NOMO-1 (cell line): ENCODE data around the gene UBE2L5.
A peak's percentile ranks its signal among the peaks of the same experiment; 100 is the strongest.

Experiments
- DNase-seq, 2 experiments: peaks; one replicate each; lab custom pipeline; 2025; ENCODE audit not compliant: unreplicated experiment in 2 of 2; lab: John Stamatoyannopoulos, UW

Gene UBE2L5

DNA sequence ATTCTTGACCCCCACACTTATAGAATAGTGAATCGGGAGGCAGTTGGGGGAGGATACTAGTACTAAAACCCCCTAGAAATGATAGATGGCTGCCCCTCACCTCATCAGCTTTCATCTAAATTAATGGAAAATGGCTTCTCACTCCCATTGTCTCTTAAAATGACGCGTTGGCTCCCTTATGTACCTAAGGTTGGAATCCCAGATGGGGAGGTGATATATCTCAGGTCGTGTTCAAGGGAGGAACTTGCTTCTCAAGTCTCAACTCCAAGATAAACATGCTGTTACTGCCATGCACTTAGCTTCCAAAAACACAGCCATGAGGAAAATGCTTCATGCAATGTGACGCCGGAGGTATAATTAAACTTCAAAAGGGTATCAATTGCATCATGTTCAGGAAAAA, 18.8 kb upstream of the UBE2L5 start:
- DNase-seq = no peak

GRCh38 chr13:30404207-30404606, 18.1 kb upstream of the UBE2L5 start:
- DNase-seq = no peak

DNA sequence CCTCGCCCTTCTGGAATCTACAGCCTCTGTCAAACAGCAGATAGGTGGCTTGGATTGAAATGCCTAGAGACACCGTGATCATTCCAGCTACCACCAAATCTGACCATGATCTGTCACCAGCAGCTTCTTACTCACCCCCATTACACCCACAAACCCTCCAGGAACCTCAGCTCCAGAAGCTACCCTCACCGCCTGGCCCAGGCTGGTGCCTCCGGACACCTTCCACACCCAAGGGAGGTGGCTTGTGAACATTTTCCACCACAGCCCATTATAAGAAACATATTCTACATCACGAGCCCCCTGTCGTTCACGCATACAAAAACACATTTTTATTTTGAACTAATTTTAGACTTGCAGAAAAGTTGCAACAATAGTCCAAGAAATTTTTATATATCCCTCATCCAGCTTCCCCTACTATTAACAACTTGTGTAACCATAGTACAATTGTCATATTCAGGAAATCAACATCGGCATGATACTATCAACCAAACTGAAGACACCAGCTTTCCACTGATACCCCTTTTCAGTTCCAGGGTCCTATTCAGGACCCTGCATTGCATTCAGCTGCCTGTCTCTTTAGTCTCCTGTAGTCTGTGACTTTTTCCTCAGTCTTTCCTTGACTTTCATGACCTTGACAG, 15.4 kb upstream of the UBE2L5 start:
- no peak for DNase-seq

DNA sequence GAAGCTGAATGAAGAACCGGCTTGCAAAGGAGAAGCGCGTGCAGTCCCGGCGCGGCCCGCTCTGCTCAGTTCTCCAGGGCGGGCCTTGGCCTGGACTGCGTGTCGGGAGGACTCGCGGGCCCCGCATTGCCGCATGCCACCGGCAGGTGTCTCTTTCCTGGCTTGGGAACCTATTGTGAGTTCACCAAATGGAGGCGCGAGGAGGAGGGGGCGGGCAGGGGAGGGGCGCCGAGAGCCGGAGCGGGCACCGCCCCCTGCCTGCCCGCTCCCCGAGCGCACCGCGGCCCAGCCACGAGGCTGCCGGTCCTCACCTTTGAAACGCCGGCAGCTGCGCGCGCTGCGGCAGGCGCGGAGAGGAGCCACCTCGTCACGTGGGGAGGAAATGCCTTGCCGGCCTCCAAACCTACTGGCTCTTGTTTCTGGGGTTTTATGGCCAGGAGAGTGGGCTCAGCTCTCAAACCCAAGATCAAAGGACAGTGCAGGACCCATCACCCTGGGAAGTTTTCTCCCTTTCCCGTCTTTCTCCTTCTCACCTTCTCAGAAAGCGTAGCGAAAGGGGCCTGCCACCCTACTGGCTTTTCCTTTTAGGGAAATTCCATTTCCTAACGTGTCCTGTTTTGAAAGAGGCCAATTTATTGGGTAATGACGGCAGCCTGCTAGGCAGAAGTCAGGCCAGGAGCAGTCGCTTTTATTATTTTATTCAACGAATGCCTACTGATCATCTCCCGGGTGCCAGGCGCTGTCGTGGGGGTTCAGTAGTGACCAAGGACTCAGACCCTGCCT, 13.8 kb upstream of the UBE2L5 start:
- DNase-seq = peak; percentile 92 to 95

- DNase-seq = no peak
Observed at GRCh38 chr13:30409886-30410704, 12.2 kb upstream of the UBE2L5 start.

GRCh38 chr13:30410705-30411125, 11.6 kb upstream of the UBE2L5 start:
- DNase-seq = no peak

DNA sequence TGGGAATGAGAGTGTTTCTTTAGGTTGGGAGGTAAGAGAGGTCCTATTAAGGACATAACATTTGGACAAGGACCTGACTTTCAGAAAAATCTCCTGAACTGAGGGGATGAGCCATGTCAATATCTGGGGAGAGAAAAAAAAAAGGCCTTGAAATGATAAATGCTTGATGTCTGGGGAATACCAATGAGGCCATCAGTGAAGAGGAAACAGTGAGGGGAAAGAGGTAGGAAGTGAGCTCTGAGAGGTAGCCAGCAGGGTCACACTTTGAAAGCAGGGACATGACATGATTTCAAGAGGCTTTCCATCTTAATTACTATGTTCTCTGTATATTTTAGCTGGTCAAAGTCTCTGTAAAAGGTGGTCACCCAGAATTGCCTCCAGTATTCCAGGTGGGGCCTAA, 9.9 kb upstream of the UBE2L5 start:
- no peak for DNase-seq

DNA sequence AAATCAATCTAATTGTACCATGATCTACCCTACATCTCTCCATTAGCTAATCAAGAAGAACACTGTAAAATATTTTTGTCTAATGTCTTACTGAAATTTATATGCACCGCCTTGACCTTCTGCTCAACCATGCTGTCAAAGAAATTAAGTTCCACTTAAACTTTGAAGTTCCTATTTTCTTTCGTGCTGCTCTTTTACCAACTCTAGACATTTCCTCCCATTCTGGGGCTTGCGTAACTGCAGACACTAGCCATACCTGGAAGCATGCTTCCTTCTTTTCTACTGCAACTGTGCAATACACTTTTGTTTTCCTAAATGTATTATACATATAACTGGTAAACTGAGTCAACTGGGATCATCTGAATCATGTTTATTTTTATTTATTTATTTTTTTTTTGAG, 8.5 kb upstream of the UBE2L5 start:
- peak; percentile 44 to 65 for DNase-seq

DNA sequence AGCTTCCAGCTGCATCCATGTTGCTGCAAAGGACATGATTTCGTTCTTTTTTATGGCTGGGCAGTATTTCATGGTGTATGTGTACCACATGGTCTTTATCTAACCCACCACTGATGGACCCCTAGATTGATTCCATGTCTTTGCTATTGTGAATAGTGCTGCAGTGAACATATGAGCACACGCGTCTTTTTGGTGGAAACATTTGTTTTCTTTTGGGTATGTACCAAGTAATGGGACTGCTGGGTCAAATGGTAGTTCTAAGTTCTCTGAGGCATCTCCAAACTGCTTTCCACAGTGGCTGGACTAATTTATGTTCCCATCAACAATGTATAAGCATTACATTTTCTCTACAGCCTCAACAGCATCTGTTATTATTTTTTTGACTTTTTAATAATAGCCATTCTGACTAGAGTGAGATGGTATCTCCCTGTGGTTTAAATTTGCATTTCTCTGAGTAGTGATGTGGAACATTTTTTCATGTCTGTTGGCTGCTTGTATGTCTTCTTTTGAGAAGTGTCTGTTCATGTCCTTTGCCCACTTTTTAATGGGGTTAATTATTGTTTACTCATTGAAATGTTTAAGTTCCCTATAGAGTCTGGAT, 6.8 kb upstream of the UBE2L5 start:
- DNase-seq = no peak

DNA sequence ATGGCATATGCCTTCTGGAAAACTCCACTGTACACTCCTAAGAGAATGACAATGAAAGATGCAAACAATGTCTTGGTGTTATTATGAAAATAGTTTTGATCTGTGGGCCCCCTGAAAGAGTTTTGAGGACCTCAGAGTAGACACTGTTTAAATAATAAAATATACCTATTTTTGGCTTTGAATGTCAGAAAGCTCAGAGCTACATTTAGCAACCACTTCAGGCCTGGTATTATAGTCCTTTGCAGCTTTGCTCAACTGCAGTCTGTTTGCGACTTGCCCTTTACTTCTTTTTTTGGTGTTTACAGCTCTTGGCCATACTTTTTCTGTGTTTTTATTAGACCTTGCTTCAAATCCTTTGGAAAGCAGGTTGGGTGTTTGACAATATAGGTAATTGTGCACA, 5.8 kb upstream of the UBE2L5 start:
- no peak for DNase-seq

DNA sequence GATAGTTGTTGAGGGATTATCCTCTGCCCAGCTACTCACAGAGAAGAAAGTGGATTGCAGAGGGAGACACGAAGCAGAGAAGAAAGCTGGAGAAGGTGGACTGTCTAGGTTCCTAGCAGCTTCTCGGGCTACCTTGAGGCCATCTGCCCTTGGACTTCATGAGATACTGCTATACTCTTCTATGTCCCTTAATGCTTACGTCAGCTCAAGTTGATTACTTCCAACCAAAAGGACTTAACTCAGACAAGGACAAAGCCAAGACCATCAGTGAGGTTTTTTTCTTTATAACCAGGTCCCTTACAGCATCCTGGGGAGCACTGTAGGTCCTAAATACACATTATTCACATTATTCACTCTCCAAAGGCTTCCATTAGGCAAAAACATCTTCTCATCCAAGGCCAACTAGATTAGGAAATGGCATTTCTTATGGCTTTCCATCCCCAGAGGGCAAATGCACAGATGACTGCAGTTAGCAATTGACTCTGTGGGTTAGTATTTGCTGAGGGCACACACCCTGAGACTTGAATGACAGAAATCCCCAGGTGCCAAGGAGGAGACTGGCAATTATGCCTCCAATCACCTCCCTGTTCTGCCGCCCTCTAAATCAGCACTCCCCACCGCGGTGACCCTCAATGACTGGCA, 4.1 kb upstream of the UBE2L5 start:
- DNase-seq = no peak

DNA sequence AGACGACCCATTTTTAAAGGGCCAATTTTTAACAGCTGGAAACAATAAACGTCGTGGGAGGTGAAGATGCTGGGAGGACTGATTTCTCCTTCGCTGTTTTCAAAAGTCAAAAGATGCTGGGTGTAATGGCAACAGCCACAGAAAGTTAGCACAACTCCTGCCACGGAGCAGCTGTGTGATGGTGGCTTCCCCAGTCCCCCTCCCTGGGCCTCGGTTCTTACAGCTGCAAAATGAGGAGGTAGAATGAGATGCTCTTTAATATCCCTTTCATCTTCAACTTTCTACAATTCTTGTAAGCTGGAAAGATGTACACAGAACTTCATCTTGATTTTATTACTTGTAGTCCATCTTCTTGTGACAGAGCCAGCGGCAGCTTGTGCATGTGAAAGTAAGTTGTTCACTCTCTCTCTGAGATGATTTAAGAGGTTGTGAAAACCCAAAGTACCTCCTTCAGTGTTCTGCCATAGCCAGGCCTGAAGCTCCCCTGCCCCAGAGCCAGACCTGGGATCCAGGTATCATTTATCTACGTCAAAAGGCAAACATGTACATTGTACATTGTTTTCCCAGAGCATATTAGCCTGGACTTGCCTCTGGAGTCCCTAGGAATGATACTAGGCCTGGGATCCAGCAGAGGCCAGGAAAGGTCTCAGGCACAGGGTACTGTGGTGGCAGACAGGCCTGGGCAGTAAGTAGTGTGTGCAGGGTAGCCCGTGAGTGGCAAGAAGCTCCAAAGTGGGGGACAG, 3.4 kb upstream of the UBE2L5 start:
- DNase-seq = no peak

DNA sequence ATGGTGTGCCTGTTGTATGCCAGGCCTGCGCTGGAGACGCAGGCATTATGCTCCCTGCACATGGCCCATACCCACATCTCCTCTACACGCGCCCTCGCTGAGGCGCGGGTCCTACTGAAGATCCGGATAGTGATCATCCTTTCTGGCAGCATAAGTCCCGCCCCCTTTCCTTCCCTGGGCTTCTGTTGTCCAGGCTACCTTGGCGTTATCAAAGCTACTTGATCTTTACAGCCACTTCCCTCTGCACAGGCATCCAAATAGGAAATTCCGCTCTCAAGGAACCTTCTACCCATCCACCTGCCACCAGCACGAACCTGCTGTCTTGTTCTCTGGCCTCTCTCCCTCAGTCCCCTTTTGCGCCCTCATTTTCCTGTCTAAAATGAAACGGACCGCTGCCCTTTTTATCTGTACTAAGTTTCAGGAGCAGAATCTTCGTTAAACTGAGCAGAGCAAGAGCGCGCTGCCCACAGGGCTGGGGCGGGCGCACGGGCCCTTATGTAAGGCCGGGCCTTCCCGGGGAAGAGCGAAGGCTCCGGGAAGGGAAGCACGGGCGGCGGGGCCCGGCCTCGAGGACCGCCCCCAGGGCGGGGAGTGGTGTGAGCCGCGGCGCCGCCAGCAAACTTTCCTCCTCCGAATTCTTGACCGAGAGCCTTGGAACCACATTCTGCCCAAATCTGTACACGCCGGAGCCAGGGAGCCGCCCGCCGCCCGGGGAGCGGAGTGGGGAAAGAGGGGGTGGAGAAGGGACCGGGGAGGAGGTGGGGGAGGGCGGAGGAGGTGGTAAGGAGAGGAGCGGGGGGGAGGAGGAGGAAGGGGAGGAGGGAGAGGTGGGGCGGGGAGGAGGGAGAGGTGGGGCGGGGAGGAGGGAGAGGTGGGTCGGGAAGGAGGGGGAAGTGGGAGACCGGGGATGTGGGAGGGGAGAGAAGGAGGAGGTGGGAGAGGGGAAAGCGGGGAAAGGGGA, 920 bp upstream of the UBE2L5 start:
- DNase-seq = peak; percentile 52 to 66

DNA sequence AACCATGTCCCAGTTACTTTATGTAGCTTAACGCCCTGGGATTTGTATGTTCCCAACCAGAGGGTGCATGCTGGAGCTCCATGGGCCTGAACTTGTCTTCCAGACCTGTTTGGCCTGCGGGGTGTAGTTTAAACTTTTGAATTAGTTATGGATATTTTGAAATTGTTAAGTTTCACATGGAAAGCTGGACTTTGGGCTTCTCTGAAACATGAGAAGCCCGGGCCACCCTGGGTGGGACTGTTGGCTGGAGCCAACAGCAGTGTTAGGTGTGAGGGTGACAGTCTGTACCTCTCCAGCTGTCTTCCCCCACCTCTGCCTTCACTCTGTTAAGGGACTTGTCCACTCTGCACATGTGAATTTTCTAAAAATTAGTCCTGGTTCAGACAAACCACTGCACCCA, 1.6 kb downstream of the UBE2L5 start:
- no peak for DNase-seq

- no peak for DNase-seq
Observed at GRCh38 chr13:30429235-30429634, 6.9 kb downstream of the UBE2L5 start.

DNA sequence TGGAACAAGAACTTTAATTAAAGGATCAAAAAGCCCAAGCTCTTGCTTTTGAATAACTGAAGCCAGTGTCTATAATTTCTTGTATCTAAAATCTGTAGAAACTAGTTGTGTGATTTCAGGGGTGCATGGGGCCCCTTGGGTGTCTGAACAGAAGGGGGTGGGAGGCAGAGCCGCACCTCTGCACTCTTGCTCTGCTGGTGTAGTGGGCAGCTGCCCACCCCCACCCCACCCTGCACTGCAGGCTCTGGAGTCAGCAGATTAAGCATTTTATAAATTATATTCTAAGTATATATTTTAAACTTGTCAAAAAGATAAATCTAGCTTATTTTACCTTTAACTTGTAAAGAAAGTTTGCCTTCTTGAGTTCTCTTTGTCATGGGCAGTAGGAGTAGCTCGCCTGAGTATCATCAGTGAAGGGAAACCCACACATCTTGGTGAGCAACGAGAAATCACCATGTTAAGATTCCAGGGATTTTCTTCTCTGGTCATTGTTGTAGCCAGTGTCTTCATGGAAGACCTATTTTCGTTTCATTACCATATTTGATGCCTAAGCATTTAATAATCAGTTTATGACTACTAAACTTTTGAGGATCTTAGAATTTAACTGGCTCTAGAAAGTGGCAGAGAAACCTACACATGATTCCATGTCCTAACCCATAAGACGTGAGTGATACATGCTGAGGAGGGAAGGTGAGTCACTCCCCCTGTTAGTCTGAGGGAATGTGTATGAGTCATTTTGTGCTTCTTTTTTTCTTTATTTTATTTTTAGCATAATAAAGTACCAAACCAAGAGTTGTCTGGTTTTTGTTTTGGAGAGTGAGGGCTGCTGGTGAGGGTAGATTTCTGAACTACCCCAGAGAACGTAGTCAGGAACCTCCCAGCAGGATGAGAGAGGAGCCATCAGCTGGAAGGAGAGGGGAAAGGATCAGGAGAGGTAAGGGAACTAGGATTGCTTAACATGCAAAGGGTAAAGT, 7.7 kb downstream of the UBE2L5 start:
- peak in 1 of 2 experiments; percentile 72 for DNase-seq

DNA sequence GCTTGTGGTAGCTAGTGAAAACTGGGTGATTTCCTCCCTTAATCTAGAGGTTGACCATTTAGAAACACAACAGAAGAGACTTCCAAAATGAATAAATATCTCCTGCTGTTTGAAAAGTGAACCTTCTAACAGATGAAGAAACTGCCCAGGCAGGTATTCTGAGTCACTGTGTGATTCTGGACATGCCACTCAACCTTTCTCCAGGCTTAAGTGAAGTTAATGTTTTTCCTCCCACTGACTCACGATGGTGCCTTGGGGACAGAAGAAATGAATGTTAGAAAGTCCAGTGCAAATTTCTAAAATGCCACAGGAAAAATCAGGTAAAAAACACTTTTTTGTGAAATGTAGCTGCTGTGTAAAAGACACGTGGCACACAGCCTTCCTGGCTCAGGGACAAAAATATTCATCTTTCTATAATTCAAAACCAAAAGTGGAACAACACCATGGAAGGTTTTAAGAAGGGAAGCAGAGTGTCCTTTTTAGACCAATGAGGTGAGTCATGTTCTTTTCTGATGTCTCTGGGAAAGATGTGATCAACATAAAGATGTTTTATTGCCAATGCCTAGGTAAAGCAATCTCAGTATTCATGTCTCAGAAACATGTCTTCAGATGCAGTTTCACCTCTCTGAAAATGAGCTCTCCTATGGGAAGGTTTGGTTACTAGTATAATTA, 9.1 kb downstream of the UBE2L5 start:
- no peak for DNase-seq
